Measurements from ENCODE around the gene PIK3C2G. TPM values are rescaled to one million over a fixed set of nuclear protein-coding genes. Genes with fewer than 3 reads are reported as not detected.

The PIK3C2G gene
- total RNA-seq, 1 experiment from 2014 or later = not detected

DNA sequence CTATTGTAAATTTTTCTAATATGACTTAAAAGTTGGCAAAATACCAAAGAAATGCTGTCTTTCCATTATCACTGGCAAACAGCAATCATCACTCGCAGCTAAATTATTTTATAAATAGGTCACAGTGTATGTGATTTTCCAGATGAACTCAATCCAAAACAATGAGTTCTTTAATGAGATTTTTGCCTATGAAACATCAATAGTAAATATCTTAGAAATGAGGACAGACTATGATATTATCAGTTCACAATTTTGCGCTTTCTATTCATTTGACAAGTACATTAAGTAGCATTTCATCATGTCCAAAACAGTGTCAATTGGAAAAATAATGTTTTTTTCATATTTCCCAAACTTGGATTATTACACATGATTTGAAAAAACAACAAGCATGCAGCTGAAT, 65.7 kb downstream of the PIK3C2G start:
- H3K9me3 Mint-ChIP-seq = no peaks in the 10 kb centered on the region
- Histone ChIP-seq H3K23me2 (ENCODE audit: insufficient read length, low read depth, low read length, poor library complexity, severe bottlenecking) (no peaks in the 10 kb centered on the region), H3K23ac (ENCODE audit: insufficient read length, low read depth, low read length) (no peak overlapping the region), H2BK15ac (ENCODE audit: low read depth, low read length) (no peak overlapping the region), H3K9me3 (ENCODE audit: control insufficient read depth, low read depth, low read length) (no peaks in the 10 kb centered on the region), H3K14ac (ENCODE audit: insufficient read depth, low read length) (no peak overlapping the region), H3K27ac (ENCODE audit: insufficient read length, low read depth, low read length) (no peak overlapping the region), H2BK120ac (ENCODE audit: low read depth, low read length, poor library complexity, severe bottlenecking) (no peak overlapping the region), H3K79me2 (ENCODE audit: insufficient read depth, low read length) (no peaks in the 10 kb centered on the region), H3K79me1 (ENCODE audit: insufficient read depth, low read depth, low read length, poor library complexity, severe bottlenecking) (no peaks in the 10 kb centered on the region), H4K5ac (ENCODE audit: insufficient read length, low read depth, low read length) (no peak overlapping the region), H4K91ac (ENCODE audit: insufficient read length, low read depth, low read length) (no peak overlapping the region), H3K18ac (ENCODE audit: insufficient read length, low read depth, low read length) (no peak overlapping the region), H3T11ph (ENCODE audit: low read length) (no peak overlapping the region), H4K20me1 (ENCODE audit: control insufficient read depth, insufficient read depth, insufficient read length) (no peaks in the 10 kb centered on the region), H3K4me2 (ENCODE audit: insufficient read depth, insufficient read length, low read length) (no peak overlapping the region), H2AK5ac (ENCODE audit: insufficient read length, low read length) (no peak overlapping the region), H2BK20ac (ENCODE audit: low read depth, low read length, poor library complexity, severe bottlenecking) (no peak overlapping the region), H3K9ac (ENCODE audit: extremely low read depth, insufficient read length, low read length) (no peak overlapping the region), H2AFZ (ENCODE audit: low read length) (no peak overlapping the region), H3K56ac (ENCODE audit: insufficient read length, low read depth, low read length) (no peak overlapping the region), H2BK5ac (ENCODE audit: insufficient read length, low read length) (no peak overlapping the region), H3K4ac (ENCODE audit: low read depth, low read length) (no peak overlapping the region), H2BK12ac (ENCODE audit: insufficient read length, low read depth, low read length) (no peak overlapping the region), H3K4me1 (ENCODE audit: insufficient read depth, low read length) (no peaks in the 10 kb centered on the region), H4K8ac (replicated peaks; ENCODE audit: insufficient read length, low read depth, low read length) (no peak overlapping the region), H3K27me3 (ENCODE audit: insufficient read depth, low read length) (no peaks in the 10 kb centered on the region)
- no peak overlapping the region for H3K27ac Mint-ChIP-seq
- WGBS (ENCODE audit: extremely low coverage, insufficient read length, low lambda C conversion rate) = no CpG with 5 or more reads among the region's 2 CpGs
- H3K36me3 Mint-ChIP-seq (ENCODE audit: insufficient read depth in 1 of 3, low read depth in 3 of 3) = no peaks in the 10 kb centered on the region
- no peak for DNase-seq
- H3K4me3 Mint-ChIP-seq = no peak overlapping the region
- no peaks in the 10 kb centered on the region for H3K27me3 Mint-ChIP-seq (ENCODE audit: low read depth)
- no peak for TF ChIP-seq CTCF (conservative IDR thresholded peaks at IDR 0.05)
- no peaks in the 10 kb centered on the region for H3K4me1 Mint-ChIP-seq
